HG02852 (cell line): ENCODE data around the gene ZNF573.

Source experiments
- ATAC-seq: cut with Tn5 transposase; IDR thresholded peaks from one replicate; pipeline ENCODE4 v1.9.1; 2021; ENCODE audit warnings: mild to moderate bottlenecking, moderate library complexity; ENCODE audit not compliant: unreplicated experiment

ZNF573 gene

GRCh38 chr19:37695144-37695899 lies 84.1 kb downstream of the ZNF573 start:
- ATAC-seq = no peak

- ATAC-seq = no peak
These were observed 86.3 kb downstream of the ZNF573 start for GRCh38 chr19:37692956-37693620.

- no peak for ATAC-seq
These were observed 87.4 kb downstream of the ZNF573 start for GRCh38 chr19:37691881-37692504.
